CD4-positive, alpha-beta T cell treated with Interleukin-6 for 4 hours (primary cell): Measurements from ENCODE around the gene FOXP1.

Experiments used
- DNase-seq: peaks from one replicate; pipeline ENCODE4 v3.0.0-alpha.2; 2020; ENCODE audit warnings: mixed read lengths

FOXP1 gene

DNA sequence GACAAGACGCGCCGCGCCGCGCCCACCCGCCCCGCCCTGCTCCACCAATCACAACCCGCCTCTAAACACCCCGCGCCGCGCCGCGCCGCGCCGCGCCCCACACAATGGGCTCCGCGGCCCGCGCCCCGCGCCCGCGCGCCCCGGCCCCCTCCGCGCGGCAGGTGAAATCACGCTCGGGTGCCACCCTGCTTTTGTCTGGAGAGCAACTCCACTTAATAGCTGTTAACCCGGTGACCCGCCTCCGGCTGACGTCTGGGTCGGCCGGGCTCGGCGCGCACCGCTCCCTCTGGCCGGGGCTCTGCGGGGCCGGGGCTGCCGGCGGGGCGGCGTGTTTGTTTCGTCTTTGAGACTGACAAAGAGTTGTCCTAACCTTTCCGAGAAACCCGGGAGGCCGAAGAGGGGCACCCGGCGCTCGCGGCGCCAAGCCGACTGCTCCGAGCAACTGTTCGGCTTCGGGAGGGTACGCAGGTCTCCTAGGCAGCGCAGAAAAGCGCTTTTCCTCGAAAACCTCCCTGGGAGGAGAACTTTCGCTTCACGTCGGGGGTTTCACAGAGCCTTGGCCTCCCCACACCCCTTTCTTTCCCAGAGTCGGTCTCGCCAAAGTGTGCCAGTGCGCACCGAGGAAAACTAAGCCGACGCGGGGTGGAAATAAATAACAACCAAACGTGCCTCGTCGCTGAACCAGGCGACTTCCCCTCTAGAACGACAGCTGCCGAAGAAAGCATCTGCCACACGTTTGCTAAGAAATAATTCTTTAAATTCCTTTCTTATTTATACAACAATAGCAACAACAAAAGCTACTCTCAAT, 518.4 kb downstream of the FOXP1 start:
- peak; percentile 75 for DNase-seq

- peak; percentile 74 for DNase-seq
Observed at GRCh38 chr3:71064291-71064955, 519.1 kb downstream of the FOXP1 start.

DNA sequence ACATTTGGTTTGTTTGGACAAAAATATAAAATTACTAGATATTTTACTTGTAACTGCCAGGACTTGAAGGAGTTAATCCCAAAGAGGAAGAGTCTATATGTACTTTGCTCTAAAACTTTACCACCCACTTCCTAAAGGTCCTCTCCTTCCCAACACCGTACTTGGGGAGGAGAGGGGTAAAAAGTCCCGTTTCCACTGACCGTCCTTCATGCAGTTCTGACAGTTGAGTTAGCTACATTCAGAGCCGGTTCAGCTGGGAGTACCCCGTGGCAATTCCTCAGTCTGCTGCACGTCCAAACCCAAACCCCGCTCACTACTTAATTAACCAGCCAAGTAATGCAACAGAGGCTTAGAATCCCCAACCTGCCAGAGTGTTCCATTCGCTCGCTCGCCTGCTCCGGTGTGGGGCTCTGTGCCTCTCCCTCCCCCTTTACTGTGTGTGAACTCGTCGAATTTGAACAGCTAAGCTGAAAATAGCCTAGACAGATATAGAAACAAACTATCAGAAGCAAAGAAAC, 519.7 kb downstream of the FOXP1 start:
- peak; percentile 48 for DNase-seq

- DNase-seq, result peak; percentile 38
Observed at GRCh38 chr3:71062952-71063772, 520.4 kb downstream of the FOXP1 start.

DNA sequence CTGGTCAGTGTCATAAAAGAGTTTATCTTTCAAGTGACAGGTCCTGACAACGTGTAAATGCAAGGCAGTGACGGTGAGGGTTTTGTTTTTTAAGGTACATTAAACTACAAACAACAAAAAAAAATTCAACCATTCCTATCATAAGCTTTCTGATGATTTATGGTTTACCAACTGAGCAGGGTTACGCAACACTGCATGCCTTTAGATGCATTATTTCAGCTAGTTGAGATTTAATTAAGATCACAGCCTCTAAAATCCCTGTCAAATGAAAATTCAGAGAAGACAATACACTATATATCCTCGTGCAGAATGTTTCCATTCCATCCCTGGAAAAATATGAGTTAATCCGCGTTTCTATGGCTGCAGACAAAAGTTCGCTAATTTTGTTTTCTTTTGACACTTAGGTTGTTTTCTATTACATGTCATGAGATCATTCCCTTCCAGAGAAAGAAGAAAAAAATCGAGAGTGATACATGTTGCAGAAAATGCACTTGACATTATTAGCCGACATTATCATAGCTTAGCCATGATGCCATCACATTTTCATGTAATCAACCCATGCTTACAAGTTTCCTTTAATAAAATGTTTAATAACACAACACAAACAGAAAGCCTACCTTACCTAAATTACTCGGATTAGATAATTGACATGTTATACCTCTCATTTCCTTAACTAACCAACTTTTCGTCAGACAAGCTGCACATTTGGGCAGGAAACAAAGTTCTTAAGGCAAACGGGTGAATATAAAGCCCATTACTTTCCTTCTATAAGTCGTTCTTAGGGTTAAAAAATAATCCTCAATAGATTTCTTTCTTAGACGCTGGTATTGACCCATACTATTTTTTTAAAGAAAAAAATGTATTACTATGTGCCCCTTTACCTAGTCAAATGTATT, 521.2 kb downstream of the FOXP1 start:
- DNase-seq, result no peak

- DNase-seq, result no peak
Observed at GRCh38 chr3:71061581-71061980, 521.9 kb downstream of the FOXP1 start.

DNA sequence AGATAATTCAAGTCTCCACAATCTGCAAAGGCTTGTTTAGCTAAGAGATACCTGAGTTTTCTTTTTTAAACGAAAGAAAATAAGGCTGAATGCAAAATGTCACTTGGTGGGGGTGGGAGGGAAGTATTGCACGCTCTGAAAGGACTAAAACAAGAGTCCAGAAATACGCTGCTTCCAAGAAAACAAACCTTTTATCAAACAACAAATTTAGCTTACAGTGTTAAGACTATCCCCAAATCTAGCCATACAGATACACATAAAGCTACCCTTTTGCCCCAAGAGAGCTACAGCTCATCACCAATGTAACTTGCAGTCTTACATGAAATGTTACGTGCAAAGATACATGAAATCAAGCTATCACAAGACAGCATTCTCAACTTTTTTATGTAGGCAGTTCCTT, 522.5 kb downstream of the FOXP1 start:
- DNase-seq, result no peak

GRCh38 chr3:71060536-71060935, 523.0 kb downstream of the FOXP1 start:
- no peak for DNase-seq

GRCh38 chr3:71057526-71057894, 526.0 kb downstream of the FOXP1 start:
- no peak for DNase-seq

DNA sequence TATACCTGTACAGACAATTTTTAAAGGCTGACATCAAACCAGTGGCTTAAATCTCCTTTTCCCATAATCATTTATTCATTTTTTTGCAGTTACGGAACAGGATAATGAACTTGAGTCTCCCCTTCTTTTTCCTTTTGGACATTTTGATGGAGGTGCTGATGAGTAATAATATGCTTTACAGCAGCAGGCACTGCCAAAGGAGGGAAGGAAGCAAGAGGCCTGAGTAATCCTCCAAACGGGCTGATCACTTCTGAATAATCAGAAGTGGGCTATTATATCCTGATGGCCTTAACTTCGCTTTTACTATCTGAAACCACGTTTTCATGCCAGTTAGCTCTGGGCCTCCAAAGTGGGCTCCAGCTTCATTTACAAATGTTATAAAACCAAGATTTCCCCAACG, 527.2 kb downstream of the FOXP1 start:
- DNase-seq, result no peak

GRCh38 chr3:71055257-71056001, 528.1 kb downstream of the FOXP1 start:
- DNase-seq, result no peak

GRCh38 chr3:71054312-71054711, 529.2 kb downstream of the FOXP1 start:
- no peak for DNase-seq

GRCh38 chr3:71053495-71053894, 530.0 kb downstream of the FOXP1 start:
- no peak for DNase-seq

DNA sequence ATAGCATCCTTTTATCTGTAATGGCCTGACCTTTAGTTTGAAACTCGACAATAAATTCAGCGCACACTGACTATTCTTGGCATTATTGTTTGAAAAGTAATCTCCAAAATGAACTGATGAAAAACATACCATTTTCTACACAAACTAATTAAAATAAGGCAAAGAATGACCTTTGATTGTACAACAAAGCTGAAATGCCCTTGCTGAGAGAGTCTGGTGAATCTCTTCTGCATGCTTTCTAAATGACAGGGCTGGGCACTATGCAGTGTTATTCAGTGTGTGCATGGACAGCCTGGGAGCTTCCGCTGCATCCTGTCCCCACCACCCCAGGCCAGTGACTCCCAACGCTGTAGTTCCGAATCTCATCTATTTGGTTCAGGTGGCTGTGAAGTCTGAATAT, 530.8 kb downstream of the FOXP1 start:
- no peak for DNase-seq

DNA sequence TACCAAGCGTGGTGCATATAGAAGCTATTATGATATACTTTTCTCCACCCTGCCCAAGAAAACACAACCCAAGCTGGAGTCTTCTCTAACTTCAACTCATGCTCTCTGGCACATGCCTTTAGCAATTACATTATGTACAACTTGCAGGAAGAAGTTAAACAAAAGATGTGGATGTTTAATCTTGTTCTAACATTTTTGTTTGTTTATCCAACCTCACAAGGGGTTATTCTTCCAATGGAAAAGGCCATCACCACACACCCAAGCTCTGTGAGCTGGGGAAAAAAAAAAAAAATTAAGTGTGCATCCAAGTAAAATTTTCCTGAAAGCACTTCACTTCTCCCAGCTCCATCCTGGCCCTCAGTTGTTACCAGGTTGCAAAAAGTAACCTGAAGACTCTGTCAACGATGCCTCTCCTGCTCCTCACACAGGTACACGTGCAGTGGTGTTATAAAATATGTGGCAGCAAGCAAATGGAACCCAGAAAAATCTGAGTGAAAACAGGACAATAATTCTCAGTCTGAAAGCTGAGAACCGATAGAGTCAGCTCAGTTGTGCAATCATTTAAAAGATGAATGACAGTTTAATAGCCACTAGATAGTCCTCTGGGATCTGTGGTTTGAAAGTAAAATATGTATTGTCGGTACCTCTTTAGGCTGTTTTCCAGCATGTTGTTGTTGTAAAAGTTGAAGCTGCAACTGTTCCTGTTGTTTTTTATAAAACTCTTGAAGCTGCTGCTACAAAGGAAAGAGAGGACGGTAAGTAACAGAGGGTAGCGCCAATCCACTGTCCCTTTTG, 531.4 kb downstream of the FOXP1 start:
- no peak for DNase-seq

DNA sequence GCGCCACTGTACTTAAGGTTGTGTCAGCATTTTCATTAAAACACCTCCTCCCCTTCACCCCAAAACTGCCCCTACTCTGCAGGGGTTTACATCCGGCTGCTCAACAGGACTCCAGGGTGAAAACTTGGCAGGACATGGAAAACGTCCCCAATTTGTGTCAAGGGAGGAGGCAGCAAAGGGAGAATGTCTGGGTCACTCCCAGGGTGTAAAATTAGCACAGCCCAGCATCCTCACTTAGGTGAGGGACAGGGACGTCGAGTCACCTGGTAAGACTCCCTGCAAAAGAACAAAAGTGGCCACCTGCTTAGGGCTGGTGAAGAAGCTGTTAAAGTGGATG, 532.3 kb downstream of the FOXP1 start:
- DNase-seq, result no peak

GRCh38 chr3:71050538-71051258, 532.8 kb downstream of the FOXP1 start:
- peak; percentile 56 for DNase-seq

DNA sequence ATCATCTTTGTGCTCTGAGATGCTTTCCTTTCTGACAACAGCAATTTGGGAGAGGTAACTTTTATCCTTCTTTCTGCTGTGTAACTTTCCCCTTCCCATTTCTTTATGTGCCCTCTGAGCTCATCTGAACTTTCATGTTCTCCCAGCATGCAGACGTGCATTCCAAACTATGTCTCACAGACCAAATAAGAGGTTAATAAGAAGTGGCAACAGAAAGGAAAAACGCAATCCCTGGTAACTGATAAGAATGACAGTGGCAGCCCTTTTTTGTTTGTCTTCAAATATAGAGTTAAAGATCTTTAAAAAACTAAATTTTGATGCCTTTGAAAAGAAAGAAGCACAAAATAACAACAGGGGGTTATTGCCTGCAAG, 533.4 kb downstream of the FOXP1 start:
- DNase-seq, result no peak

GRCh38 chr3:71048948-71049347, 534.6 kb downstream of the FOXP1 start:
- DNase-seq, result no peak
